Testis (tissue), 3 donors: Measurements from ENCODE around the gene PRELID1. TPM values are rescaled to one million over a fixed set of nuclear protein-coding genes. Genes with fewer than 3 reads are reported as not detected.

Source experiments
- DNase-seq: peaks from one replicate; pipeline ENCODE4 v3.0.0-alpha.2; 2019
- H3K27ac ChIP-seq, 2 donors: fragments of 200-600 bp; sonication (generic); one replicate each; pipeline ENCODE4 v1.5.1; 2019
- H3K27me3 ChIP-seq: fragments of 200-600 bp; sonication (generic); one replicate; pipeline ENCODE4 v1.5.1; 2019
- H3K36me3 ChIP-seq: fragments of 200-600 bp; sonication (generic); one replicate; pipeline ENCODE4 v1.5.1; 2017; ENCODE audit warnings: low read depth; ENCODE audit errors: missing control alignments
- H3K4me1 ChIP-seq: fragments of 200-600 bp; sonication (generic); one replicate; pipeline ENCODE4 v1.5.1; 2019
- H3K4me3 ChIP-seq, 2 donors: fragments of 200-600 bp; sonication (generic); one replicate each; pipeline ENCODE4 v1.5.1; 2017 to 2019
- H3K9me3 ChIP-seq: fragments of 200-600 bp; sonication (generic); one replicate; pipeline ENCODE4 v1.5.1; 2017
- CTCF ChIP-seq, 3 experiments: fragments of 450-650 bp in 2 of 3; fragments of 200-600 bp in 1 of 3; sonication (generic) in 1 of 3; IDR thresholded peaks; one replicate each; pipeline ENCODE4 v1.5.1; 2016 to 2019; ENCODE audit warnings: antibody characterized with exemption in 3 of 3, mild to moderate bottlenecking in 2 of 3, moderate library complexity in 1 of 3
- POLR2A ChIP-seq: fragments of 450-650 bp; IDR thresholded peaks from one replicate; pipeline ENCODE4 v1.6.1; 2017; ENCODE audit warnings: antibody characterized with exemption, mild to moderate bottlenecking, moderate library complexity
- WGBS, 2 donors: methylation state at CpG; one replicate each; pipeline ENCODE4 v1.1.5; 2018; 5-methylcytosine and 5-hydroxymethylcytosine counted together
- intact Hi-C: fragments of 100-400 bp; cut with DNase I; formaldehyde crosslinking; loops from one replicate; pipeline ENCODE4 v1.15.1; 2023; ENCODE audit warnings: low total_unique reads
- polyA plus RNA-seq: library from polyadenylated mRNA; stranded (reverse); fragments of 350-450 nt; fragmentation: Illumina TruSeq; extraction: RNeasy Lipid Tissue Mini Kit (QIAGEN cat#74804); gene quantifications from one replicate; pipeline ENCODE4 v1.2.3, GENCODE V29; 2014; ENCODE audit warnings: low read depth, low replicate concordance; ENCODE audit not compliant: insufficient read depth
- total RNA-seq, 2 donors: library from RNA; depleted of rRNA; stranded (reverse); fragments of >200 nt; gene quantifications; one replicate each; pipeline ENCODE4 v1.2.3, GENCODE V29; 2016

PRELID1 gene
- total and polyA plus RNA-seq, 3 donors from 2014 or later = 65.7 to 83.4 (median 78.3) TPM

GRCh38 chr5:177351392-177352329, 48.1 kb downstream of the PRELID1 start, which contains the start of gene LMAN2:
TSS of gene LMAN2 (minus strand) at chr5:177351668. CDS start at chr5:177351647, 21 bp downstream.
- peak within 1 kb of the TSS; percentile 70 to 86 for H3K4me3 ChIP-seq
- no peaks in the 10 kb centered on the region for H3K9me3 ChIP-seq
- 6 to 11% methylated on average over 34 to 55 of the region's 55 CpGs for WGBS, 2 donors
- H3K4me1 ChIP-seq = peaks cover 16% of the 10 kb centered on the region
- H3K36me3 ChIP-seq = no peaks in the 10 kb centered on the region
- peak within 1 kb of the TSS; percentile 85 to 93 for H3K27ac ChIP-seq
- intact Hi-C loops = no loop called here
- no peaks in the 10 kb centered on the region for H3K27me3 ChIP-seq
- TF ChIP-seq POLR2A = no peak
- no peak for TF ChIP-seq CTCF (IDR thresholded peaks at IDR 0.05)
- DNase-seq = peak; percentile 97

- DNase-seq = no peak
- intact Hi-C loops = no loop called here
- Histone ChIP-seq H3K4me1 (peaks cover 16% of the 10 kb centered on the region), H3K9me3 (no peaks in the 10 kb centered on the region), H3K36me3 (no peaks in the 10 kb centered on the region), H3K4me3 (no peak overlapping the region), H3K27ac (no peak overlapping the region), H3K27me3 (no peaks in the 10 kb centered on the region)
- TF ChIP-seq POLR2A (no peak), CTCF (IDR thresholded peaks at IDR 0.05) (no peak)
- 61 to 65% methylated on average over 5 of the region's 5 CpGs for WGBS, 2 donors
Measured at GRCh38 chr5:177353093-177353492, 49.5 kb downstream of the PRELID1 start.

DNA sequence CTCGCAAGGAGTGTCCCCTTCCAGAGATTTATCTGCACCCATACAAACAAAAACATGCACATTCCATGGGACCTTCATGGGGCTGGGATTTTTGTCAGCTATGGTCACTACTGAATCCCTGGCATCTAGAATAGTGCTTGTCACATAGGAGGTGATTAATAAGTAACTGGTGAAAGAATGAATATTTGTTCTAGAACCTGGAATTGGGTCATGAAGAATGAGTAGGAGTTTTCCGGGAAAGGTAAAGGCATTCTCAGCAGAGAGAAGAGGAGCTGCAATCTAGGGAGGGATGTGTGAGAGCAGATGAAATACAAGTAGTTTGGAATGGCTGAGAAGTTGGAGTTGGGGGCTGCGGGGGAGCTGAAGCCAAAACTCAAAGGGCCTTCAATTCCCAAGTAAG, 50.7 kb downstream of the PRELID1 start:
- H3K36me3 ChIP-seq = no peaks in the 10 kb centered on the region
- no peak overlapping the region for H3K27ac ChIP-seq
- DNase-seq = no peak
- no peaks in the 10 kb centered on the region for H3K27me3 ChIP-seq
- TF ChIP-seq POLR2A = no peak
- peaks cover 16% of the 10 kb centered on the region for H3K4me1 ChIP-seq
- no peak overlapping the region for H3K4me3 ChIP-seq
- WGBS, 2 donors = 82 to 94% methylated on average over 3 of the region's 3 CpGs
- intact Hi-C loops = no loop called here
- H3K9me3 ChIP-seq = no peaks in the 10 kb centered on the region

DNA sequence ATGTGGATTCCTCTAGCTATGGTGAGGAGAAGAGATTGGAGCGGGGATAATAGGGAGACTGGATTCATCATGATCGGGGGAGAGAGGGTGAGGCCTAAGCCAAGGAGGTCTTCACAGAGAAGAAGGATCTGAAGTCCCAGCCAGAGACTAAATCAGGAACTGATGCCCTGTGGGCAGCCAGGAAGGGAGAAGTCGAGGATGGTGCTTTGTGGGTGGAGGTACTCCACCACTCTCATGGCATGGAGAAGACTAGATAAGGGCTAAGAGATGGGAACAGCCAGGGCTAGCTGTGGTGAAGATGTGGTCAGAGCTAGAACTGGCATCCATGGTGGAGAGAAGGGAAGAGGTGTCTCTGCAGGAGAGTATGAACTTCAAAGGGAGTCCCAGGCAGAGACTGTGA, 51.1 kb downstream of the PRELID1 start:
- H3K9me3 ChIP-seq = no peaks in the 10 kb centered on the region
- H3K4me3 ChIP-seq = no peak overlapping the region
- DNase-seq = no peak
- WGBS, 2 donors = 71 to 77% methylated on average over 3 of the region's 3 CpGs
- intact Hi-C loops = no loop called here
- no peaks in the 10 kb centered on the region for H3K36me3 ChIP-seq
- no peak overlapping the region for H3K27ac ChIP-seq
- H3K4me1 ChIP-seq = peaks cover 12% of the 10 kb centered on the region
- H3K27me3 ChIP-seq = no peaks in the 10 kb centered on the region
- no peak for TF ChIP-seq CTCF (IDR thresholded peaks at IDR 0.05)
- TF ChIP-seq POLR2A = no peak

DNA sequence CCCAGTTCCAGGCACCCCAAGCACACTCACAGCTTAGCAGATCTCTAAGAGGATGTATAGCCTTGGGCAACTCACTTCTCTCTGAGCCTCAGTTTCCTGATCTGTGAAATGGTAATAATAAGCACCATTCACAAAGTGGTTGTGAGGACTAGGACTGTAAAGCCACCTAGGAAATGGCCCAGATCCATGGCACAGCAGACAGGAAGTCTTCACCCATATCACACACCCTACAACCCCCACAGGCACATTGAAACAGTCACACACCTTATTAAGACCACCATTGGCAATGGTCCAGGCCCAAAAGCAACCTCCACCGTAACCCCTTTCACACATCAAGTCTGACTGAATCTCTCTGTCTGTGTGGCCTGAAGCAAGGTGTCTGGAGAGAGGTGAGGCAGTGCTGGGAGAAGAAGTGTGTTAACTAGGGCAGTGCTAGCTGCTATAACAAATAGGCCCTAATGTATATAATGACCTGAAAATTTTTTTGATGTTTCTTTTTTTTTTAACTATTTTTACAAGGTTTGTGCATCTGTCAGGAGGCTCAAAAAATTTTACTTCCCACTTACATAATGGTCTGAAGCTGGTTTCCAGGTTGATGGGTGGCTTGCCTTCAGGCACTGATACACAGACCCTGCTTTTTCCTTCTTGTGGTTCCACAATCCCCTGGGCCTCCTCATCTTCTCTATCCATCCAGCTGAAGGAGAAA, 51.7 kb downstream of the PRELID1 start:
- Histone ChIP-seq H3K4me3 (no peak overlapping the region), H3K9me3 (no peaks in the 10 kb centered on the region), H3K27me3 (no peaks in the 10 kb centered on the region), H3K27ac (no peak overlapping the region), H3K4me1 (peaks cover 6% of the 10 kb centered on the region), H3K36me3 (no peaks in the 10 kb centered on the region)
- 83 to 92% methylated on average over 1 of the region's 1 CpG for WGBS, 2 donors
- DNase-seq = no peak
- TF ChIP-seq POLR2A (no peak), CTCF (IDR thresholded peaks at IDR 0.05) (no peak)
- intact Hi-C loops = no loop called here
